GM12872 (cell line): ENCODE data around the gene LARP1.

Experiments
- CTCF ChIP-seq: IDR thresholded peaks from 3 replicates; pipeline ENCODE4 v1.5.1; 2011; ENCODE audit warnings: low read depth, mild to moderate bottlenecking, low read length, moderate library complexity; ENCODE audit not compliant: insufficient read depth

The LARP1 gene

GRCh38 chr5:154829181-154829588 lies 74.0 kb downstream of the LARP1 start:
- TF ChIP-seq CTCF = no peak

GRCh38 chr5:154829589-154830218 lies 74.5 kb downstream of the LARP1 start:
- TF ChIP-seq CTCF = no peak

GRCh38 chr5:154830219-154830595 lies 75.0 kb downstream of the LARP1 start:
- no peak for TF ChIP-seq CTCF

GRCh38 chr5:154830596-154830995 lies 75.4 kb downstream of the LARP1 start:
- no peak for TF ChIP-seq CTCF

- no peak for TF ChIP-seq CTCF
Measured at GRCh38 chr5:154831451-154831850, 76.3 kb downstream of the LARP1 start.

- TF ChIP-seq CTCF = no peak
Measured at GRCh38 chr5:154834053-154834452, 78.9 kb downstream of the LARP1 start.

GRCh38 chr5:154836225-154836624 lies 81.0 kb downstream of the LARP1 start:
- no peak for TF ChIP-seq CTCF
